ENCODE results near the gene FCHSD2. TPM values are rescaled to one million over a fixed set of nuclear protein-coding genes. Genes with fewer than 3 reads are reported as not detected.

FCHSD2 gene
- total RNA-seq, 4 donors from 2014 or later: 15.4 to 37.8 (median 31.9) TPM

DNA sequence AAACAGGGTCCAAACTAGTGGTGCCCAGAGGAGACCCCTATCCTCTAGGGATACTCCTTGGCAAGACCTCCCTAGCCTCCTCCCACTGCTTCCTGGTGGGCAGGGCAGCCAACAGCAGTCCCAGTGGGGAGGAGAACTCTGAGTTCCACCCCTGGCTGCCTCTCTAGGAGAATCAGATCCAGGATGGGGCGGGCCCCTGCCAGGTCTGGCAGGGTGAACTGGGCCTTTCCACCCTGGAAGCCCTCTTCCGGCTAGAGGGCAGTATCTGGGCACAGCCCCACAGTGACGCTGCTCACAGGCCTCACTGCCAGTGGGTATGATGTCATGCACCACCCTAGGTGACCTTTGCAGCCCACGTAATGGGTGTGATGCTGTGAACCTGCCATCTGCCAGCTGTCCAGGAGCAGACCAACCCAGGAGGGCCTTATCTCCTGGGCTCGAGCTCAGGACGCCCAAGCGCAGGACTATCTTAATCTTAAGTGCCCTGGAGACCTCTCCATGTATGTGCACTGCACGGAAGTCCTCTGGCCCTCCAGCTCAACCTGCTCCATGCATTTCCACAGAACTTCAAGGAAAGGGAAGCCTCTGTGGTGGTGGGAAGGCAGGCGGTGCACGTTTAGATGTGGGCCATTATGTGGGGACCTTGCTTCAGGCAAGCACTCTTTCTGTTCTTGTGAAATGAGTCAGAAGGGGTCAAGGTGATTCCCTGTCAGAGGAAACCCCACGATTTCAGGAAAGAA lies 31.8 kb upstream of the FCHSD2 start:
- TF ChIP-seq, protein P1, sequence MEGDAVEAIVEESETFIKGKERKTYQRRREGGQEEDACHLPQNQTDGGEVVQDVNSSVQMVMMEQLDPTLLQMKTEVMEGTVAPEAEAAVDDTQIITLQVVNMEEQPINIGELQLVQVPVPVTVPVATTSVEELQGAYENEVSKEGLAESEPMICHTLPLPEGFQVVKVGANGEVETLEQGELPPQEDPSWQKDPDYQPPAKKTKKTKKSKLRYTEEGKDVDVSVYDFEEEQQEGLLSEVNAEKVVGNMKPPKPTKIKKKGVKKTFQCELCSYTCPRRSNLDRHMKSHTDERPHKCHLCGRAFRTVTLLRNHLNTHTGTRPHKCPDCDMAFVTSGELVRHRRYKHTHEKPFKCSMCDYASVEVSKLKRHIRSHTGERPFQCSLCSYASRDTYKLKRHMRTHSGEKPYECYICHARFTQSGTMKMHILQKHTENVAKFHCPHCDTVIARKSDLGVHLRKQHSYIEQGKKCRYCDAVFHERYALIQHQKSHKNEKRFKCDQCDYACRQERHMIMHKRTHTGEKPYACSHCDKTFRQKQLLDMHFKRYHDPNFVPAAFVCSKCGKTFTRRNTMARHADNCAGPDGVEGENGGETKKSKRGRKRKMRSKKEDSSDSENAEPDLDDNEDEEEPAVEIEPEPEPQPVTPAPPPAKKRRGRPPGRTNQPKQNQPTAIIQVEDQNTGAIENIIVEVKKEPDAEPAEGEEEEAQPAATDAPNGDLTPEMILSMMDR (IDR thresholded peaks at IDR 0.05): no peak
- no peak for DNase-seq (ENCODE audit: low spot score)
- ATAC-seq (ENCODE audit: low FRiP score): no peak

DNA sequence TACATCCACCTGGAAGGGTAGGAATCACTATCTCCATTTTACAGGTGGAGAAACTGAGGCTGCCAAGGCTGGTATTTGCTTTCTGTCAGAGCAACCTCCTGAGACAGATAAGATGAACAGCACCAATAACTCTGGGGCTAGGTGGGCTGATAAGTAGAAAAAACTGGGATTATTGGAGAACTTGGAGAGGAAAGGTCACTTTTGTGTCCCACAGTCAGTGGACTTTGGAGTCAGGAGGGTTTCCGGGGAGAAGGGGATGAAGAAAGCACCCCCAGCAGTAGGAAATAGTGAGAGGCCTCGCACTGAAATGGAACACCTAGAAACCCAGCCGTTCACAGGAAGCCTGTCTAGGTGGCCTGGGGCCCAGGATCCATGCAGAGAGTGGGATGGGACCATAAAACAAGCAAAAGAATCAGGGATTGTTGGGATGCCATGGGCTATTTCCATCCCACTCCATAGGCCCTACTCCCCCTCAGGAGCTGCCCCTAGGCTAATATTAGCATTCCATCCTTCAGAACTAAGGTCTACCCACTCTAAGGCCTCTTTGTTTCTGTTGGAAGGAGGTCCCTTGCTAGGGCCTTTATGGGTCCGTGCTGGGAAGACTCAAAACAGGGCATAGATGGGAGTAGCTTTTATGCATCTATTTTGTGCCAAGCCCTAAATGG lies 31.0 kb upstream of the FCHSD2 start:
- ATAC-seq (ENCODE audit: low FRiP score) (no peak), DNase-seq (ENCODE audit: low spot score) (no peak)
- TF ChIP-seq, protein P1 (IDR thresholded peaks at IDR 0.05): no peak

DNA sequence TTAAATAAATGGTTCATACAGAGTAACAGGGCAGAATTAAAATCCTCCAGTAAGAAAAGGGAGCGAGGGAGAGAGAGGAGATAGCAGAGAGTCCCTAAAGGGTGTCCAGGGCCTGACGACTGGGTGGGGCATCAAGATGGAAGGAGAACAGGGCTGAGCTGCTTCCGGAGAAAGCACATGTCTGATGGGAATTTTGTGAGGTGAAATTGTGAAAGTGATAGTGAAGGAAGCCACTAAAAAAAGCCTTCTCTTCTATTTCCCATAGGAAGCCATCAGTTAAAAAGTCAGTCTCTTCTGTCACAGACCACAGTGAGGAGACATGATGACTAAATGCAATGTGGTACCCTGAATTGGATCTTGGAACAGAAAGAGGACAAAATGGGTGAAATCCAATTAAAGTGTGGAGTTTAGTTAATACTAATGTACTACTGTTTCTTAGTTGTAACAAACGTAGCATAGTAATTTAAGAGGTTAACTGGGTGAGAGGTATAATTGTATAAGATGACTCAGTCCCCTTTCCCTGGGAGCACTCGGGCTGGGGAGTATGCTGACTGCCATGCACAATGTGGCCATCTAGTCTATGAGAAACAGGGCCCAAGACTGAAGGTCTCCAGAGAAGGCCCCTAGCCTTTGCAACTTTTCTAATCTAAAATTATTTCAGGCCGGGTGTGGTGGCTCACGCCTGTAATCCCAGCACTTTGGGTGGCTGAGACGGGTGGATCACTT lies 29.5 kb upstream of the FCHSD2 start:
- DNase-seq (ENCODE audit: low spot score) (no peak), ATAC-seq (ENCODE audit: low FRiP score) (no peak)
- TF ChIP-seq, protein P1 (IDR thresholded peaks at IDR 0.05): no peak

DNA sequence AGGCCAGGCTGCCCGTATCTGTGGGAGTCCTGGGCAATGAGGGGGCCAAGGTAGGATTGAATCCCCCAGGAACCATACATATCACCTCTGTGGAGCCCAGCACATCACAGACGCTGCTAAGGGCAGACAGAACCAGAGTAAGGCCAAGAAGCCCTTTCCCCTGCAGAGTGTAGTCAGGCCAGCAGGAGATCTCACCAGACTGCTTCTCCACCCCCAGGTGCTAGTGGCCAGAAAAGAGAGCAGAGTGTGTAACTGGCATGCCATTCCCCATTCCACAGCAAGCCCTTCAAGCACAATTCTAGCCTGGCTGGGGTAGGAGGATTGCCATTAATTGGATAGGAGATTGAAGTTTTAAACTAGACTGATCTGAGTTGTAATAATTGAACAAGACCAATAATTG lies 28.0 kb upstream of the FCHSD2 start:
- ATAC-seq (ENCODE audit: low FRiP score) (no peak), DNase-seq (ENCODE audit: low spot score) (no peak)
- TF ChIP-seq, protein P1 (IDR thresholded peaks at IDR 0.05): no peak

DNA sequence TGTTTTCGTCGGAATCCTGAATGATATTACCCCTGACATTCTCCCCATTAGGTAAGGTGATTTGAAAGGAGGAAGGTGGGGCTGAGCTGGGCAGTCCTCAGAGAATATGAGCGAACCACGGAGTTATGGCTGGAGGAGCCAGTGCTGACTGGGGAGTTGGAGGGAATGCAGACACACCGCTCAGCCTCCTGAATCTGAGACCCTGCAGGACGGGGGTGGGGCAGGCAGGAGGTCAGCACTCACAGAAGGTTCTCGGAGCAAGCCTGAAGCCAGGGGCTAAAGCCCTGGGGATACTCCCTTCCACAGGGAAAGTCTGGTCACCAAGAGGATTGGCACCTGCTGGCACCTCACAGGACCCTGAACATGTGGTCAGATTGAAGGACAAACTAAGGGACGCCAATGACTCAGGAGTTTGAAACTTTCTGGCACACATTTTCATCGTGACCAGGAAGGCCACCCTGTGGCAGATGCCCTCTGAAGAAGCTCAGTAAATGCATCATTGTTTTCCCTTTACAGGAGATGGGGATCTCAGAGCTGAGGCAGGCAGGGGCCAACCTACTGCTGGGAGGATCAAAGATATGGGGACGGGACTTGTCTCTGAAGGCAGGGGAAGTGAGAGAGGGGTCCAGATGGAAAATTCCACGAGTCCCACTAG lies 26.9 kb upstream of the FCHSD2 start:
- DNase-seq (ENCODE audit: low spot score) (no peak), ATAC-seq (ENCODE audit: low FRiP score) (no peak)
- TF ChIP-seq, protein P1 (IDR thresholded peaks at IDR 0.05): no peak

DNA sequence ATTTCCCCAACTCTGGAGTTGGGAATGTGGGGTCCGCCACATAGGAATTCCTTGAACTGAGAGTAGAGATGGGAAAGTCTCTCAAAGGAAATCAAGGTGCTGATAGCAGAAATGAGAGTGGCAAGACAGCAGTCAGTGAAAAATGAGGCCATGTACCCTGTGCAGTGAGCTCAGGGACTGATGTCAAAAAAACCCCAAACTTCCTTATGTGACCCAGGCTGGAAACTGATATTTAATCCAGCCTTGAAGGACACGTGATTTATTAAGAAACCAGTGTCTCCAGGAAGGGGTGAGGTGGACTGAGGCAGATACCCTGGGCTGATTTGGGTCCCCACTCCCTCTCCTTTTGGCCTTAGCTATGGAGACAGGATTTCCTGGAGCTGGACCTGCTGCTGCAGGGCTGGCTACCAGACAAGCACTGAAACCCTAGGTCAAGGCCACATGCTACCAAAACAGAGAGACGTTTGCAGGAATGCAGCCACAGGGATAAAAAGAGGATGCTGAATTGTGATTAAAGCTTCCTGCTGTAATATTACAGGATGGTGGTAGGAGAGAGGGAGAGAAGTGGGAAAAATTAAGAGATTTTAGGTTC lies 25.3 kb upstream of the FCHSD2 start:
- ATAC-seq (ENCODE audit: low FRiP score): no peak
- TF ChIP-seq, protein P1 (IDR thresholded peaks at IDR 0.05): no peak
- DNase-seq (ENCODE audit: low spot score): no peak

Data from omental fat pad (tissue), 4 donors.